Measurements from ENCODE around the gene TCF4.

Gene TCF4

DNA sequence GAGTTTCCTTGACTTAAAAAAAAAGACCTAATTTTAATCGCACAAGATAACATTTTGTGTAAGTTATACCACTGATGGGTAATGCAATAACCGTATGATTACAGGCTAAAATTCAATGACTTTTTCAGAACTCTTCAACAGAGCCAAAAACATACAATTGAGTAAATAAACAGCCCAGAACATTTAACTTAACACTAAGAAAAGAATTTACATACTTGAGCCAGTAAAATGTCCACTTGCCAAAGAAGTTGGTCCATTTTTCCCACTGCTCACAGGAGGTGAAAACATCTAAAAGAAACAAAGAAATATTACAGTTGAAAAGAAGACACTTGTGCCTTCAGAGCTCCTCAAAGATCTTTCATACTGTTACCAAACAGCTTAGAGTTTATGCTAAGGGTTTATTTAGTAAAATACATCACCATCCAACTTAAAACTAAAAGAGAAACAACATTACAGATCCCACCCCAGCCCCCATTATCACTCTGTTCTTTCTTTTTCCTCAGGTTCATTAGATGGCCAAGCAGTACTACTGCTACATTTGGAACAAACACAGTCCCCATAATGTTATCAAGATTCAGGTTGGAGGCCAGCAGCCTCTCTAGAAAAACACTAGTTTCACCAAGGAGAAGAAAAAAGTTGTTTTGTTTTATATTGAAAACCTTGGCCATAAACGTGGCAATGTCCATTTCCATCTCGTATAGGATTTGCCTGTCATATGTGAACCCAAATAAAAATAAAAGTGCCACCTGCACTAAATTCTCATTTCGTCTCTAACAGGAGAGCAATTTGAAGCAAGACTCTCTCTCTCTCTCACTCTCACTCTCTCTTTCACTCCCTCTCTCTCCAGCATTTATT, 2.7 kb downstream of the TCF4 start:
- DNase-seq = no peak

DNA sequence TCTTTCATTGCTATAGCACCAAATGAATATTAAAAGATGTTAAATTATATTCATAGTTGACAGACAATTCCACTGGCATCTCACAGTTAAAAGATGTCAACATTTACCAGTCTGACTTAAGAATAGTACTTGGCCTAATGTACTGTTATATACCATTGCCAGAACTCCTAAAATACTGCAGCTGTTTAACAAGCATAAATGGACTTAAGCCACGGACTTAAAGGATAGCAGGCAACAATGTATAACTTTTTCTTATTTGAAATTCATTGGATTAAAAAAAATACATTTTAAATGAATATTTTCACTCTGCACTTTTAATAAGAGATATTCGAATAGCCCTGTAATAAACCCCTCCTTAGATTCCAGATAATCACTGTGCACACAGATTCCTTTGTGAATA, 3.8 kb downstream of the TCF4 start:
- no peak for DNase-seq

DNA sequence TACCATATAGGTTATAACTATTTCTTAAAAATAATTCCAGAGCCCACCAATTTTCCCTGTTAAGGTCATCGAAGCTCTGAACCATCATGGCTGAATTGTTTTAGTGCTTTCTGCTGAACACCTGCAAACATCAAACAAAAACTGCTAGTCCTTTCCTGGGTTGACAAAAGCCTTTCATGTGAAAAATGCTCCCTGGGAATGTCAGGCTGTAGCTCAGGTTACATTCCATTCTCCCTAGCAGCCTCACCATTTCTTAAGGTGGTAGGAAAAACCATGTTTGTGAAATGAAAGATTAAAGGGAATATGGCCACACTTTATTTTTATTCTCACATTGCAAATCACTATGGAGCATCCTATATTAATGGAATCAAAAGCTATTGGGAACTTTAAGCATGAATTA, 5.7 kb downstream of the TCF4 start:
- DNase-seq = no peak

DNA sequence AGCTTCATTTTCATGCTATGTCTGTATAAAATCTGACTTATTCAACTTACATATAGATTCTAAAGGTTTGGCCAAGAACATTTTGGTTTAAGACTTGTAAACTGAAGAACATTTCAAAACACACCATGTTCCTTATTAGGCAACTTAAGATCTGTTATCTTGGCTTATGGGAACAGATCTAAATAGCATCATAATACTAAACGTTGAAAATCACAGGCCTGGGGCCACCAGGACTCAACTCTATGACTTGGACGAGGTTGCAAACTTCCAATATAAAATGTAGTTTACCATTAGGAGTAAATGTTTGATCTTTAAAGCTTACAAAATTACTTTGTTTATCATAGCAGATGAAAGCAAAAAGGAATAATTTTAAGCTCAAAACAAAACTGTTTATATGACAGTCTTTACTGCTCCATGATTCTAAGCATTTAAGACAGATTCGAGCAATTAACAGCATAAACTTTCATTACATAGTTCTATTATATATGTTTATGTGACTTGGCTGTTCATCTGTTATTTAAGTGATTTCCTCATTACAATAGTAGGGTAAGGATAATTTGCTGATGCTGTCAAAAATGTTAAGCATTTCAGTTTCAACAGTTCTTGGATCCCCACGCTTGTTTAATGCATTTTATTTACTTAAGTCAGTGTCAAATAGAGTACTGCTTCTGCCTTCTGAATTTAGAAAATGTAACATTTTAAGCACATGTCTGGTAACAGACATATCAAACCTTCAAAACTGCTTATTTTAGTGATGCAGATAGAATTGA, 8.3 kb downstream of the TCF4 start:
- no peak for DNase-seq

DNA sequence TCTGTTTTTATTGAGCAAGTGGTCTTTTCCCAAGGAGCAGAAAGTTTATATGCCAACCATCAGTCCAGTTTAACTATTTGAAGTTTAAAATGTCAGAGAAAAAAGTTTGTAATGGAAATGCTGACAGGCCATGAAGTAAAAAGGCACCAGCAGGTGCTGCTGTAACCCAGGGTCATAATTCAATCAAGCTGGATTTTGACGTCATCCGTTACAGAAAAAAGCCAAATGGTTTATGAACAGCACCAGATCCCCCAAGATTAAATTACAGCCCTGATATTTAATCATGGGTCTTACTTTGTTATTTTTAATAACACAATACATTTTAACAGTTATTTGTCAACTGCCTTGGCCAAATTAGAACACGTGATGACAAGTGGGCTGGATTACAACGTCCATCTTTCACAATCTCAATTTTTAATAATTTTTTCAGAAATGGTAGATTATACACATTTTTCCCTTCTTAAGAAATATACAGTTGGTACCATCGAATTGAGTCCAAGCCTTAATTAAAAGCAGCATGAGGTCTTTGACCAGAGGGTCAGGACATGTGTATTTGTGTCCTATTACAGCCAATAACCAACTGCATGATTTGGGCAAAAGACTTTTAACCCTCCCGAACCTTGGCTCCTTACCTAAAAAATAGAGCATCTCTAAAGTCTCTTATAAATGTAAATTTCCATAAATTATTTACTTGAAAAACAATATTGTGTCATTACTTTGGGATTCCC, 10.0 kb downstream of the TCF4 start:
- DNase-seq = no peak

DNA sequence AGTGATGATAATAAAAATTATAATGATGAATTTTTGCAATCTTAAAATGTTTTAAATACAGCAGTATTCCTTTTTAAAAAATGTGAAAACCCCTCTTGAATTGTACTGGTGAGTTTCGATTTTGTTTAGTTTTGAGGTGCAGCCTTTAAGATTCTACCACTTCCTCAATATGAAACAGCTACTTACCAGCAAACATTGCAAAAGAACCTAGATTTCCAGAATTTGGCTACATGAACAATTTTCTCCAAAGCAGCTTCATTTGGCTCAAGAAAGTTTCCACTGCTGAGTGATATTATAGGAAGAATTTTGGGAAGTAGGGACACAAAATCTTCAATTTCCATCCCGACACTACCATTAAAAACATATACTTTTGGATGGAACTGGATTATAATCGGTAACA, 12.0 kb downstream of the TCF4 start:
- no peak for DNase-seq

DNA sequence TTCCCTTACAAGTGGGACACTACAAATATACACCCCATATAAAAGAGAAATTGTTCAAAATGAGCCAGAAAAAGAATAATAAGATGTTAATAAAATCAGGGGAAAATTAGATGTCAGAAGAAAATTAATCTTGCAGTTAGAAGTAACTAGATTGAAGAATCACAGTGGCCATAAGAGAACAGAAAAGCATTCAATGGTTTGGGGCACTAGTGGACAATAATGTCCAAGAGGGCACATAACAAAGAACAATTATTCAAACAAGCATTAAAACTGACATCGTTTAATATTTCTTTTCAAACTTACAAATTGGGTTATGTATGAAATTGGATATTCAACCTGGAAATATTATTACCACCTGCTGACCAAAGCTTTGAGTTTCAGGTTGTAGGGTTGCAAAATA, 12.9 kb downstream of the TCF4 start:
- no peak for DNase-seq

DNA sequence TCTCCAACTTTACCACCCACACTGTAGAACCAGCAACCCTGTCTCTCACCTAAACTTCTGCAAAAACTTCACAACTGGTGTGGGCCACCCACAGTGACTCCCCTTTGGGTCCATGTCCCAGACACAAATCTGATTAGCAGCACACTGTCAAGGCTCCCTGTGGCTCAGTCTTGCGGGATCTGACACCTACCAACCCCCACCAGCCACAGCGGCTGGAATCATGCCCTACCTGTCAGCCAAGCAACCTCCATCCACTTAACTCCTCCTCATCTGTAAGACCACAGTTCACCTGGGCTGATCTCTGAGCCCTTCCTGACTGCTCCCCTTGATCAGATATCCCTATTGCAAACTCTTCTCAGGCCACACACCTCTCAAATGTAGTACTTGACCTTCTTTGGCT, 14.6 kb downstream of the TCF4 start:
- DNase-seq = no peak

DNA sequence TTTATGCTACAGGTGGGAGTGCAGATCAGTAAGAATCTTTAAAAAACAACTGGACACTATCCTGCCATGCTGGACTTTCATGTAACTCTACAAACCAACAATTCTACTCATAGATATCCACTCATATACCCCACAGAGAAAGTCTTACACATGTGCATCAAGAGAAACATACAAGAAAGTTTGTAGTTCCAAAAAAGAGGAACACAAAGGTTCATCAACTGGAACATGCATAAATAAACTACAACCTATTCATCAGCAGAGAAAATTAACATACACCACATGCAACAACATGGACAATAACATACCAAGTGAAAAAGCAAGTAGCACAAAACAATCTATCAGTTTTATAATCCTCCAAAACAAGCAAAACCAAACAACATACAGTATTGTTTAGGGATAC, 17.0 kb downstream of the TCF4 start:
- DNase-seq = no peak

DNA sequence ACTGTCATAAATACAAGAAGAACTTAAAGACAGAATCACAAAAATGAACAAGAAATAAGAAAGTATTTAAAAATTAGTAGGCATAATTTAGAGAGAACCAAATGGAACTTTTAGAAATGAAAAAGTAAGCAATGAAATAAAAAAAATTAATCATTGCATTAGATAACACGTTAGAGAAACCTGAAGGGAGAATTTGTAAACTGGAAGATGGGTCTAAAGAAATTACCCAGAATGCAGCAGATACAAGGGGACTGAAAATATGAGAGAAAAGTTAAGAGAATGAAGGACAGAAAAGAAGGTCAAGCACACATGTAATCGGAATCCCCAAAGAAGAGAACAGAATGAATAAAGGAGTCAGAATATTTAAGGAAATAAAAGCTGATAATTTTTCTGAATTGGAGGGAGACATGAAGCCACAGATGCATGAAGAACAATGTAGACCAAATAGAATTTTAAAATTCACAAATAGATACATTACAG, 21.5 kb downstream of the TCF4 start:
- DNase-seq = no peak

DNA sequence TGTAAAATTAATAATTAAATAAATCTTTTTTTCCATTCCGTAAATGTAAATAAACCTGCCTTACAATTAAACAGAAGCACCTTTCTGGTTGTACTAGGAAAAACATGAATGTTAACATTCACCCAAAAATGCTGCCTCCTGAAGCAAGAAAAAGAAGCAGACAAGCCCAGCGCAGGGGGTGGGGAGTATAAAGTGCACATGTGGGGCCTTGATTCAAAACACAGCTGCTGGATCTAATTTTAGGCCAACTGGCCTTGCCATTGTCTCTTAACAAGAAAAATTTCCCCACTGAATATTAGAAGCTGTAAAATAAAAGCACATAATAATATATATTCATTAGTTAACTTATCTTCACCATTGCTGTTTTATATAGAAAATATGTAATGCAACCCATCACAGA, 28.3 kb downstream of the TCF4 start:
- DNase-seq = no peak

DNA sequence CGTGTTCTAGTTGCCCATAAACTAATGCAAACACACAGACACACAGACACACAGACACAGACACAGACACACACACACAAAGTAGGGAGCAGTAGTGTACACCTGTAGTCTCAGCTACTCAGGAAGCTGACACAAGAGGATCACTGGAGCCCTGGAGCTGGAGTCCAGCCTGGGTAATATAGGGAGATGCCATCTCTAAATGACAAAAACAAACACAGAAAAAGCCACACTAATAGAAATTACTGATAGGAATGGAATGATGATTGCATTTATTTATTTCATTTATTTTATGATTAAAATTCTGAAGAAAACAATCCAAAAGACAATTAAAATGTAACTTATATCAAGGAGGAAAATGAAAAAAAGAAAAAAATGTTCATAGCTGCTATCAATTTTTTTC, 30.8 kb downstream of the TCF4 start:
- no peak for DNase-seq

DNA sequence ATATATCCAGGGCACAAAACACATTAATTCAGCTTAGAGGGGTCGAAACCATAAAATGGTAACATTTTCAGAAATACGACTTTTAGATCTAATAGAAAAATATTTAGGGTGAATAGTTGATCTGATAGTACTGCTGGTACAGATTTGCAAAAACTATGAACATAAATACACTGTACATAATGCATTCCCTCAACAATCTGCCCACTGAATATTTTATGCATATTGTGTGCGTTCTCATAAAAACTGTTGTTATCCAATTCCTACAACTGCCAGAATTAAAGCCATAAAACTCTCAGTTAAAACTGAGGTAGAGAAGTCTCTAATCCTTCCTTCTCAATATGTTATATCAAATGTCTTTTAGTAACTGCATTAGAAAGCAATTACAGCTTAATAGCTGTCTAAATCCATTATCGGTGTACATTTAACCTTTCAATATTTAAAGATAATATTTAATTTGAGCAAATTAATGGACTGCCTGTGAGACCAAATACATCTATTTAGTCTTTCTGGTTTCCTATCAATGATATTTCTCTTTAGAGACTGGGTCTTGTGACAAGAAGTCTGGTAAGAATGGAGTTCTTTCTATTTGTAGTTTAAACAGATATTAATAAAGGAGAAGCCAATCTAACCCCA, 32.5 kb downstream of the TCF4 start:
- no peak for DNase-seq

DNA sequence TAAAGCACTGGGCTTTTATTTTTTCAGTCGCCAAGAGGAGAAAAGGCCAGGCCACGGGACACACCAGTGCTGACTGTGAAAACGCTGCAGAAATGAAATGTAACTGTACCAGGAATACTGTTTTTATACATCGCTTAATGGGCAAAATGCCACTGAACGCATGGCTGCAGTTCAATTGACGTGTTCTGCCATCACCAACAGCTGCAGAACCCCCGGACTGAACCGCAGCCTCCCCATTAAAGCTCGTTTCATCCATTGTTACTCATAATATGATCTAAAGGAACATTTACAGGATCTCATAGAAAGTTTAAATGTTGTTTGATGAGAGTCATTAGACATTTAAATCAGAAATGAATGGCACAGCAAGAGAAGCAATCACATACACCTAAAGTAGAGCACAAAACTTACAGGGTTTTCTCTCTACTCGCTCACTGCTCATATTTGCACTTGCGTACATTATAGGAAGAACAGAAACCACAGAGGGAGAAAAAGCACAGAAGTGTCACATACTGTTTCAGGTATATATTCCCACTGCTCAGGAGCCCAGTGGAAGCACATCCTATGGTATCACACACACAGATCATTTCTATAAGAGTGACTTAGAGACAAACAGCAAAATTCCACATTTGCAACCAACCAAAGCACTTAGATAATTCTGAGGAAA, 35.3 kb downstream of the TCF4 start:
- DNase-seq = no peak

DNA sequence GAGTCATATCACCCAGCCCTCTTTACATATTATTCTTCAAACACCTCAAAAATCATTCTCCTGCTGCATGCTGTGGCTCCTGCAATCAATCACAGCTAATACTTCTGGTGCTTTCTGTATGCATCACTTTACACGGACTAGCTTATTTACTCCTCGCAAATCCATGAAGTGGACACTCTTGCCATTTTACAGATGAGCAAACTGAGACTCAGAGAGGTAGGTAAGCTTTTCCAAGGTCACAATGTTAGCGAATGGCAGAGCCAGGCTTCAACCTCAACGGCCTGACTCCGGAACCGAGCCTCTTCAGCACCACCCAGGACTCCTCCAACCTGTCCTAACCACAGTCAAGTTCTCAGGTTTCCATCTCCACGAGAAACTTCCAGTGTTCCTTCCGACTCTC, 36.8 kb downstream of the TCF4 start:
- DNase-seq = no peak

DNA sequence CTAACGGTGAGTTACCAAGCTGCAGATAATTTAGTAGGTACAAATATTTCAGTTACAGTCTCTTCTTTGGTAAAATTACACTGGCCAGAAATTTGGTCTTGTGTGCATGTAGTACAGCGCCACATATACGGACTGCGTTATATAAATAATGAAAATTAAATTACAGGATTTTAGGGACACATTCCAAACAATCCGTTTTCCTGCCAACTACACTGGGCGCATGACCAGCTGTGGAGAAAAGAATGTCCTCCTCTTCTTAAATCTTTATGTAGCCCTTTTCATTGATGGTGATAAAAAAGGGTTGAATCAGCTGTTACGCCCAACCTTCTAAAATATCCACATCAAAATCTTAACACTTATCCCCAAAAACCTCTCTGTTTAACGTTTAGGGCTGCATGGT, 37.5 kb downstream of the TCF4 start:
- no peak for DNase-seq

DNA sequence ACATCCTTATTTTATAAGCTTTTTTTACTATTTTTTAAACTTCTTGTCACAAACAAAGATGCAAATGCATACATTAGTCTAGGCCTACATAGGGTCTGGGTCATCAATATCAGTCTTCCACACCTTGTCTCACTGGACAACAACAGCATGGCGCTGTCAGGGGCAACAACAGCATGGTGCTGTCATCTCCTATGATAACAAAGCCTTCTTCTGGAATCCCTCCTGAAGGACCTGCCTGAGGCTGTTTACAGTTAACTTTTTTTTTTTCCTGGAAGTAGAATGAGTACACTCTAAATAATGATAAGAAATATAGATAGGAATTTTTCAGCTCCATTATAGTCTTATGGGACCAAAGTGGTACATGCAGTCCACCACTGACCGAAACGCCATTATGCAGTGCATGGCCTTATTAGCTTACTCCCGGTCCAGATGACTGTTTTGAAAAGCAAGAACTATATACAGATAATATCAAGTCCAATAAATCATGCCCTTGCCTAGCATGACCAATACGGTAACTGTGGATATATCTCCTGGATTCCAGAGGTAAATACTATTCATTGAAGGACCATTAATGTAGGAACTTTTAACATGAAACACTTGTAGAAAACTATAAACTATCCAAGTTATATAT, 38.4 kb downstream of the TCF4 start:
- no peak for DNase-seq

DNA sequence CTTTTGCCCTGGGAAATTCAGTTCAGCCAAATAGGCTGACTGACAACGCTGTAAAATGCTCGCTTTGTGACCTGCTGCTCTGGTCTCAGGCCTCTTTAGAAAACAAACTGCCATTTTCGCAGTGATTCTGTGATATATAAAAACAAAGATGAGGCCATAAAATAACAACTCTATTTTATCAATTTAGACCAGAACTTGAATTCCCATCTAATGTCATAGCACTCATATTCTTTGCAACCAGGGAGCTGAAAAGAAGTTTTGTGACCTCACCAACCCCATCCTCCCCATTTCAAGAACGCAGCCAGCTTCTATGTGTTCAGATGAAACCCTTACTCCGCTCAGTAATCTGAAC, 40.3 kb downstream of the TCF4 start:
- no peak for DNase-seq

DNA sequence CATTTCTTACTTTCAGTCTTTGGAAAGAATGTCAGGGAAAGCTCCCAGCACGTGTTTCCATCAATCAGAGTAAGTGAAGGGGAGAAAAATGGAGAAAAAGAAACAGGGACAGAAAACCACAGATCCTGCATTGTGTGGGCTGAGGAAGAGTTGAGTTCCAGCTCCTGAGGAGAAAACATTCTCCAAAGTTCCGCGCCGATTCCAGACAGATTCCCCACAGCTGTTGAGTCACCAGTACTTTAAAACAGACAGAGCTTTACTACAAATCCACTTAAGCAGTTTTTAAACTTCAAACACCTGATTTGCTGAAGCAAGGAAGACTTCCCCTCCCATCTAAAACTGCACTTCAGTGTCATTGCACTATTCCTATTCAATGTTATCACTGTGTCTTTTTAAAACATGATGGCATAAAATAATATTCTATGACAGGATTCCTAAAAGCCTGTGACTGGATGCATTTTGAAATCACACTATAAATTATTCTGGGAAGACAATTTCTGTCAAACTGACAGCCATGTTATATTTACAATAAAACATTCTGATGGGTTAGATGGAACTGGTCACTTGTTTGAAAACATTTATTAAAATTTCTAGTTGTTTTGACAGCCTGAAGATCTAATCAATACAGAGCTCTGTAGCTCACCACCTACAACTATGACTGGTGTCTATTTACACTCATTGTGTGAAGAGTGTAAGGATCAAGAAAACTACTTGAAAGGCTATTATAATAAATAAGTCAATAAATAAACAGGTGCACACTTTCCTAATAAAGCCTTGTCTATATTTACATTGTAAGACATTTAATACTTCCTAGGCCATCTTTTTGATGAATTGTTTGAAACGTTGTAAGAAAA, 40.9 kb downstream of the TCF4 start:
- DNase-seq = no peak

DNA sequence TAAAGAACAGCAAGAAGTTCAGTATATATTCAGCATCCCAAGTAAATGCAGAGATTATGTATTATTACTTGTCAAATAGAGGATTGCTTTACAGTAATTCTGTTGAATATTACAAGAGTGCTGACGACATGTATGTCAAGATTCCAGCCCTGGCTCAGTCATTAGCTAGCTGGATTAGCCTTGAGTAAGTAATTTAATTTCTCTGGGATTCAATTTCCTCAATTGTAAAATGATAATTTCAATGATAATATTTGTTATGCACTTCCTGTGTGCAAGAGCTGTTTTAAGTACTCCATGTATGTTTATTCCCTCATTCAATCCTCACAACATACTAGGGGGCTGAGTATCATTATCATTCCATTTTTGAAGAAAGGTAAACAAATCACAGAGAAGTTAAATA, 44.0 kb downstream of the TCF4 start:
- no peak for DNase-seq

DNA sequence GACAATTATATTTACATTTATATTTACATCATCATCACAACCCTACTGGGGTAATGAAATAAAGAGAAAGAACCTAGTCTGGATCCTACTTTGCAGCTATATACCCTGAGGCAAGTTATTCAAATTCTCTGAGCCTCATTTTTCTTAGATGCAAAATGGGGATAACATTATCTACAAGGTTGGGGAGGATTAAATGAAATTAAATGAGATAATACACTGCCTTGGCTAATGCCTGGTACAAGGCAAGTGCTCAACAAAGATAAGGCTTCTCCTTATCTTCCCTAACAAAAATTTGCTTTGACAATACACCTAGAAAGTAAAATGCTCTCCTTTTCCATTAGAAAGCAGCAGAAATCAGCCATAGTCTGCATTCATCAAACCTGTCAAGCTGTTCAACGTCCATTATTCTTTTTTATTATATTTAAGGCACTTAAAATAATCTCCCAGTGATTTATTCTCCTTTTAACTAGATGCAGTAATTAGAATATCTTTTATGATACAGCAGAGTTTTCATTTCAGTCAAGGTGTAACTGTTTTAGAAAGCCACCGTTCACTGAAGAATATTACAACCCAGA, 44.8 kb downstream of the TCF4 start:
- DNase-seq = no peak

Measured in activated CD4-positive, alpha-beta T cell treated with anti-CD3 and anti-CD28 coated beads for 48 hours (primary cell).